ENCODE data around the gene CAPZA1.

Gene CAPZA1

DNA sequence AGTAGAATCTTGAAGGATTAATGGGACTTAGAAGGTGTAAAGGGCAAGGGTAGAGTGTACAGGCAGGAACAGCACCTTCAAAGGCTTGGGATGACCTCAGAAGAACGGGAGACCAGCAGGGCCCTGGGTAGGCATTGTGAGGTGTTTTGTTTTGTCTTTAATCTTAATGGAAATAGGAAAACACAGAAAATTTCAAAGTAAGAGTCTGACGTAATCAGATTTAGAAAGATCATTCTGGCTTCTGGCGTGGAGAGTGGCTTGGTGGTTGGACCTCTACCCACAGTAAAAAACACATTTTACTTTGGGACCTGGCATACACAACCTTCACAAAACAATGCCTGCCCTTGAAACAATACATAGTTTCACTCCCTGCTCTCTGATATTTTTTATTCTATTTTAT lies 59.0 kb downstream of the CAPZA1 start:
- no peak for DNase-seq

DNA sequence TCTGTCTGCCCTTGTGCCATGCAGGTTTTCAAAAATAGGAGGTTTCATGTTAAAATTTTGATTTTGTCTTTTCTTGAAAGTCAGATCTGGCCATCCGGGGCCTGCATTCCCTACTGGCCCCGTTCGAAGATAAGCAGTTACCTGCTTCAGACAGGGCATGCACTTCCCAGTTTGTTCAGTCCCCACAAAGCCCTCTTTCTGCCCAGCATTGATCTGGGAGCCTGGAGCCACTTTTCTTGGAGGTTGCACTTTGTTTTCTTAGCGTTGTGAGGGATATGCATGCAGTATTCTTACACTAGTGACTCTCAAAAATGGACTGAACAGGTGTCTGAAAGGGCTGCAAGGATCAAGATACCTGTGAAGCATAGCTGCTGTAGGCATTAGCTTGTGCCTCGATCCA lies 66.3 kb downstream of the CAPZA1 start:
- no peak for DNase-seq

GRCh38 chr1:112686417-112686816 lies 66.8 kb downstream of the CAPZA1 start:
- DNase-seq: no peak

DNA sequence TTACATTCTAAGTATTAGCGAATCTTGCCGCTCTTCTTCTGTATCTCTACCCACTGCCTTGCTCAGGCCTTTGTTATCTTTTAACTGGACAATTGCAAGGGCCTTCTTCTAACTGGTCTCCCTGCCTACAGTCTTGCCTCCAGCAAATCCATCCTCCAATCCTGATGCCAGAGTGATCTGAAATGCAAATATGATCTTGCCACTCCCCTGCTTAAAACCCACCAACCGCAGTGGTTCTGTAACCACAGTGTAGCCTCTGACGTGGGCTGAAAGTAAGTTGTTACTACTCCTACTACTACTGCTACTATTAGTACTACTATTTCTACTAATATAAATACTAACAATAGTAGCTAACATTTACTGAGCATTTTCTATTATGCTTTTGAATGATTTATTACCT lies 67.2 kb downstream of the CAPZA1 start:
- peak; percentile 56 for DNase-seq

DNA sequence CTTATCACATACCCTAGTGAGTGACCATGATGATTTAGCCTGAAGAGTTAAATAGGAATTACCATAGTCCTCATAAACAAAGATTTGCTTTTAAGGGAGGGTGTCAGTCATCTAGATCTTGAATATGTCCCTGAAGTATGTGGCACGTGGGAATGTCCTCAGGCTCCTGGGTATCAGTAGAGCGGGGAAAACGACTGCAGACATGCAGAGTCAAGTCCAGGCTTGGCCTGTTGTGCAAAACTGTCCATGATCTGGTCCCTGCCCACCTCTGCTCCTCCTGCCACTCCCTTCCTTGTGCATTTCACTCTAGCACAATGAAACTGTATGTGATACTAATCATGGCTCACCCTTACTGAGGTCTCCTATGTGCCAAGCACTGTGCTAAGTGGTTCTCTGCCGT lies 67.7 kb downstream of the CAPZA1 start:
- no peak for DNase-seq

DNA sequence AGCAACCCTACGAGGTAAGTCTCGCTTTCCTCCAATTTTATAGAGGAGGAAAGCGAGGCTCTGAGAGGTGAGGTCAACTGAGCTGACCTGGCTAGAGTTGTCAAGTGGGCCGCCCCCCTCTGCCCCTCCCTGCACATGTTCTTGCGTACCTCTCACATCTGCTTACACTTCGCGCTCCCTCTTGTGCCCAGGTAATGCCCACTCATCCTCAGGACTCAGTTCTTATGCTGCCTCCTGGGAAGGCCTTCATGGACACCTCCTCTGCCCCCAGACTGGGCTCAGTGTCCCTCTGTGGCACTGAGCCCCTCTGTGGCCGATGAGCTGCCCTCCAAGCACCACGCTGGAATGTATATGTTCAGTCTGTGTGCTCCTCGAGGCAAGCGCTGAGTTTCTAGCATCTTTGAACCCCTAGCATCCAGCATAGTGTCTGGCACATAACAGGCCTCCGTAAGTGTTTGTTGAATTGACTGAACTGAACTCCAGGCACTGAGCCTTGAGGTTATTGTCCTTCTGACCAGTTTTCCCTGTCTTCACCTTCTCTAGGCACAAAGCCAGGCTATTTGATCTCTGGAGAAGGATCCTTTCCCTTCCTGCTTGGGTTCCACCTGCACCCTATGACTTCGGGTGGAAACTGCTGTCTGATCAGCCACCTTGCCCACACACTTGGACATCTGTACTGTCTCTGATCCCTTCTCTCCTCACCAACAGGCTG lies 68.3 kb downstream of the CAPZA1 start:
- DNase-seq: no peak

DNA sequence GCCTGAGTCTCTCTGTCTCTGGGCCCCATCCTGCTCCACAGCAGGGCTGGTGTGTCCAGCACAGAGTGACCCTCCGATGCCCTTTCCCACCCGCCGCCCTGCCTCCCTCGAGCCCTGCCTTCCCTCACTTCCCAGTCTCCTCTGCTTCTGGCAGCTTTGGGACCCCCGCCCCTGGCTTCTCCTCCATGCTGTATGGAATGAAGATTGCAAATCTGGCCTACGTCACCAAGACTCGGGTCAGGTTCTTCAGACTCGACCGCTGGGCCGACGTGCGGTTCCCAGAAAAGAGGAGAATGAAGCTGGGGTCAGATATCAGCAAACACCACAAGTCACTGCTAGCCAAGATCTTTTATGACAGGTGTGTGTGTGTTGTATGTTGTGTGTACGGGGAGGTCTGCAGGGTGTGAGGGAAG lies 69.2 kb downstream of the CAPZA1 start:
- peak; percentile 49 for DNase-seq

DNA sequence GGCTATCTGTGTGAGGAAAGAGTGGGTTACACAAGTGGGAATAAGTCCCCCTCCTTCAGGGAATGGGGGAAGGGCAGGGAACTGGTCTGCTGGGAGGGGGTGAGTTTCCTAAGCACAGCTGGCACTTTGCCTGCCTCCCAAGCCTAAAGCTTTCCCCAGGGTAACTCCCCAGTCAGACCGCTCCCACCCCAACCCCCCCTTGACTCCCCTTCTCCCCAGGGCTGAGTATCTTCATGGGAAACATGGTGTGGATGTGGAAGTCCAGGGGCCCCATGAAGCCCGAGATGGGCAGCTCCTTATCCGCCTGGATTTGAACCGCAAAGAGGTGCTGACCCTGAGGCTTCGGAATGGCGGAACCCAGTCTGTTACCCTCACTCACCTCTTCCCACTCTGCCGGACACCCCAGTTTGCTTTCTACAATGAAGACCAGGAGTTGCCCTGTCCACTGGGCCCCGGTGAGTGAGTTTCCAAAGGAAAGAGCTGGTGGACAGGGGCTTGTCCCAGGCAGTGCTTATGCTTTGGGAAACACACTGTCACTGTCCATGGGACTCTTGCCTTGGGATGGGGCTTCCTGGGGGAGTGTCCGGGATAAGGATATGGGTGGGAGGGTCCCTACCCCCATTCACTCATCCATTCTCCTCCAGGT lies 69.7 kb downstream of the CAPZA1 start:
- no peak for DNase-seq

DNA sequence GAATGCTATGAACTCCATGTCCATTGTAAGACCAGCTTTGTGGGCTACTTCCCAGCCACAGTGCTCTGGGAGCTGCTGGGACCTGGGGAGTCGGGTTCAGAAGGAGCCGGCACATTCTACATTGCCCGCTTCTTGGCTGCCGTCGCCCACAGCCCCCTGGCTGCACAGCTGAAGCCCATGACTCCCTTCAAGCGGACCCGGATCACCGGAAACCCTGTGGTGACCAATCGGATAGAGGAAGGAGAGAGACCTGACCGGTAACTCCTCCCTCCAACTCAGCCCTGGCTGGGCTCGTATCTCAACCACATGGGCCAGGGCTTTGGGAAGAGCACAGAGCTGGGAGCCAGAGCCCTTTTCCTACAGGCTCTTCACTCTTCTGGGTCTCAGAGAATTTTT lies 70.2 kb downstream of the CAPZA1 start:
- DNase-seq: no peak

- peak; percentile 41 for DNase-seq
These were observed 73.0 kb downstream of the CAPZA1 start for GRCh38 chr1:112692681-112693080.

DNA sequence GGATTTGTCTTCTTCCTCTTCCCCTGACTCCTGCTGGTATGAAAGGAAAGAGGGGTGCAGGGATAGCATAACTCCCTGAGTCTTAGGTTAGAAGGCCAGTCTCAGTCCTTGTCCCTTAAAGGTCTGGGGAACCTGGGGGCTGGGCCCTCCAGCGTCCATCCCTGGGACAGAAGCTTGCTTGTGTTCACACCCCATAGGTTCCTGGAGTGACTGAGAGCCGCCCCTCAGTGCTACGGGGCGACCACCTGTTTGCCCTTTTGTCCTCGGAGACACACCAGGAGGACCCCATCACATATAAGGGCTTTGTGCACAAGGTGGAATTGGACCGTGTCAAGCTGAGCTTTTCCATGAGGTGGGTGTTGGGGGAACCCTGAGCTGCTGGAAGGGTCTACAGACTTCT lies 74.2 kb downstream of the CAPZA1 start:
- DNase-seq: no peak

GRCh38 chr1:112694363-112694929 lies 74.8 kb downstream of the CAPZA1 start:
- DNase-seq: peak; percentile 43

DNA sequence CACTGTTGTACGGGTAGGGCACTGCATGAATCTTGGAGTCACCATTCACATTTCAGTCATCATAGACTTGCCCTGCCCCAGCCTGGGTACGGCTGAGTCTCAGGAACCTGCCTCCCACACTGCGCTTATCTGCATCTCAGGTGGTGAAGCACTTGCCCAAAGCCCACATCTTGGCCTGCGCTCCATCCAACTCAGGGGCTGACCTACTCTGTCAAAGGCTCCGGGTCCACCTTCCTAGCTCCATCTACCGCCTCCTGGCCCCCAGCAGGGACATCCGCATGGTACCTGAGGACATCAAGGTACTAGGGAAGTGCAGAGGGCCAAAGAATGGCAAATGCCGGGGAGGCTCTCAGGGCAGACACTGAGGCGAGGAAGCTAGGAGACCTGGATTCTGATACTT lies 75.6 kb downstream of the CAPZA1 start:
- DNase-seq: peak; percentile 41

GRCh38 chr1:112696578-112697314 lies 77.1 kb downstream of the CAPZA1 start:
- peak; percentile 47 for DNase-seq

- DNase-seq: peak; percentile 46
These were observed 78.2 kb downstream of the CAPZA1 start for GRCh38 chr1:112697781-112698201.

DNA sequence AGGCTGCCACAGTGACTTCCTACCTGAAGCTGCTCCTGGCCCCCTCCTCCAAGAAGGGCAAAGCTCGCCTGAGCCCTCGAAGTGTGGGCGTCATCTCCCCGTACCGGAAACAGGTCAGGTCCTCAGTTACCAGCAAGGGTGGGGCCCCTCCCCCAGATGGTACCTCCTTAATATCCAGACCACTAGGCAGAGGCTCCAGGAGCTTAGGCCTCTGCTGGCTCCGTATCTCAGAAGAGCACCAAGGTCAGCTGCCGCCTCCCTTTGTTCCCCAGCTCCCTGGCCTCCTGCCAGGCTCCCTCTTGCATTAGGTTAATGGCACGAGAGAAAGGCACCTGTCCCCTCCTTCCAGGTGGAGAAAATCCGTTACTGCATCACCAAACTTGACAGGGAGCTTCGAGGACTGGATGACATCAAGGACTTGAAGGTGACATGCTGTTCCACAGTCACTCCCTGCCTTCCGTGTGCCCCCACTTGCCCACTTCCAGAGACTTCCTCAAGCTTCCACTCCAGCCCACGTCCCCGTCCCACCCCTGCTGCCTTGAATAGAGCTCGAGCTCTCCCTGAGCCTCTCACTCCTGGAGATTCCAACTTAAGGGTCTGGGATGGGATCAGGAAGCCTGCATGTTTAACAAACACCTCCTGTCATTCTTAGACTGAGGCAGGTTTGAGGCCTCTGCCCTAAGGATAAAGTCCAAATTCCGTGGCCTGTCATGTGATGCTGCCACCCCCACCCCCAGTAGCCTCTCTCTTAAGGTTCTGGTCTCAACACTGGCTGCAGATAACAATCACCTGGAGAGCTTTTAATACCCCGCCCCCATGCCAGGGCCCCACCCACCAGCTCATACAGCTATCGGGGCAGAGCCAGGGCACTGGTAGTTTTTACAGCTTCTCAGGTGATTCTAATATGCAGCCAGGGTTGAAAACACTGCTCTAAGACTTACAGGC lies 79.0 kb downstream of the CAPZA1 start:
- peak; percentile 92 for DNase-seq

- DNase-seq: no peak
These were observed 80.0 kb downstream of the CAPZA1 start for GRCh38 chr1:112699425-112700144.

GRCh38 chr1:112700290-112701226 lies 80.9 kb downstream of the CAPZA1 start:
- DNase-seq: peak; percentile 98

DNA sequence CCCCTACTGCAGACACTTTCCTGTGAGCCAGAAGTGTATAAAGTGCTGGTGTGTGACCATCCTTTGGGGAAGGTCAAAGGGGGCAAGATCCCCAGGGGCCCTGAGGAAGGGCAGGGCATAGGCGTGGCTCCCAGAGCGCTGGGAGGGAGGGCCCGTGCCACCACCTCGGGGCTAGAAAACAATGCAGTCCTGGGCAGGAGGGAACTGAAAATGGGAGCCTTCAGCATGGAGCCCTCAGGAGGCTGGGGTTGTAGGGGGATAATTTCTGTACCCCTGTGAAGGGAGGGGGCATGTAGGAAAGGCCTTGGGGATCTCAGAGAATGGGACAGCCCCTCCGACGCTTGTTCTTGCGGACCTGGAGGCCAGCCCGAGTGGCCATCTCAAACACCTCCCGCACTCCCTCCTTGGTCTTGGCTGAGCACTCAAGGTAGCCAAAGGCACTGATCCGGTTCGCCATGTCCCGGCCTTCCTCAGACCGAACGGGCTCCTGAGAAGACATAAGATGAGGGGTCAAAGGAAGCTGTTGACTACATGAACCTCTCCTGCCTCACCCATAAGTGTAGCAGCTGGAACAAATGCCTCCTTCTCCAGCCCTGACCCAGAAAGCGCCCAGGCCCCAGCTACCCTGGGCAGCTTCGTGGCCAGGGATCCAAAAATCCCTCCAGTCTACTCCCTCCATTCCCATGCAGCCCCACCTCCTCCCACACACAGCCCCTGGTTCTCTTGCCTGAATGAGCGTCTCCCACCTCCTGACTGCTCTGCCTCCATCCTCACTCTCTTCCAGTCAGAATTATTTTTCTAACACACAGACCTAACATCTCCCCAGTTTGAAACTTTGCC lies 81.8 kb downstream of the CAPZA1 start:
- DNase-seq: peak; percentile 42

- peak; percentile 32 for DNase-seq
These were observed 82.4 kb downstream of the CAPZA1 start for GRCh38 chr1:112702067-112702395.
